OCI-LY3 (cell line): ENCODE results near the gene C4BPB.

ENCODE experiments used
- H2AFZ ChIP-seq: fragments of 200-600, 300-600 bp; shearing (Covaris generic); 2 replicates; pipeline ENCODE4 v1.6.0; 2014; ENCODE audit warnings: antibody characterized with exemption, low read depth, low read length
- H3K27ac ChIP-seq: fragments of 200-600, 300-600 bp; sonication (generic); 2 replicates; pipeline ENCODE4 v1.5.1; 2014; ENCODE audit warnings: mild to moderate bottlenecking, low read length, moderate library complexity, mixed read lengths
- H3K27me3 ChIP-seq: fragments of 200-600, 300-600 bp; sonication (generic); 2 replicates; pipeline ENCODE4 v1.6.1; 2014; ENCODE audit warnings: low read depth, low read length, mixed read lengths
- H3K36me3 ChIP-seq: fragments of 200-600, 300-600 bp; sonication (generic); replicated peaks from 2 replicates; pipeline ENCODE3; 2014; ENCODE audit warnings: low read depth, low read length, mixed read lengths
- H3K4me1 ChIP-seq: fragments of 300-600, 200-600 bp; sonication (generic); 2 replicates; pipeline ENCODE4 v1.6.1; 2014; ENCODE audit warnings: low read length, mixed read lengths
- H3K4me2 ChIP-seq: fragments of 200-600, 300-600 bp; sonication (generic); 2 replicates; pipeline ENCODE4 v1.6.1; 2014; ENCODE audit warnings: low read length, mixed read lengths
- H3K4me3 ChIP-seq: fragments of 300-600, 200-600 bp; sonication (generic); 2 replicates; pipeline ENCODE4 v1.5.1; 2014; ENCODE audit warnings: antibody characterized with exemption, mild to moderate bottlenecking, low read length, moderate library complexity
- H3K79me2 ChIP-seq: fragments of 300-600, 200-600 bp; shearing (Covaris generic); 2 replicates; pipeline ENCODE4 v1.6.1; 2014; ENCODE audit warnings: mild to moderate bottlenecking, low read length, mixed read lengths
- H3K9ac ChIP-seq: fragments of 300-600, 200-600 bp; shearing (Covaris generic); 2 replicates; pipeline ENCODE4 v1.6.0; 2014; ENCODE audit warnings: mild to moderate bottlenecking, low read length, moderate library complexity
- H3K9me3 ChIP-seq: fragments of 200-600, 300-600 bp; shearing (Covaris generic); 2 replicates; pipeline ENCODE4 v1.6.1; 2014; ENCODE audit warnings: low read length, mixed read lengths; ENCODE audit not compliant: insufficient read depth
- H4K20me1 ChIP-seq: fragments of 200-600, 300-600 bp; sonication (generic); 2 replicates; pipeline ENCODE4 v1.6.1; 2016; ENCODE audit warnings: low read length, mixed read lengths; ENCODE audit not compliant: insufficient read depth
- EZH2phosphoT487 ChIP-seq: fragments of 200-600 bp; shearing (Covaris generic); IDR thresholded peaks from 2 replicates; pipeline ENCODE4 v1.6.1; 2018; ENCODE audit warnings: antibody characterized with exemption, mixed run types, low read depth
- TF ChIP-seq, protein P1 (sequence below): fragments of 200-600, 300-600 bp; sonication (generic); IDR thresholded peaks from 2 replicates; pipeline ENCODE4 v1.5.1; 2014; ENCODE audit warnings: antibody characterized with exemption, low read length, low read depth

Gene C4BPB

DNA sequence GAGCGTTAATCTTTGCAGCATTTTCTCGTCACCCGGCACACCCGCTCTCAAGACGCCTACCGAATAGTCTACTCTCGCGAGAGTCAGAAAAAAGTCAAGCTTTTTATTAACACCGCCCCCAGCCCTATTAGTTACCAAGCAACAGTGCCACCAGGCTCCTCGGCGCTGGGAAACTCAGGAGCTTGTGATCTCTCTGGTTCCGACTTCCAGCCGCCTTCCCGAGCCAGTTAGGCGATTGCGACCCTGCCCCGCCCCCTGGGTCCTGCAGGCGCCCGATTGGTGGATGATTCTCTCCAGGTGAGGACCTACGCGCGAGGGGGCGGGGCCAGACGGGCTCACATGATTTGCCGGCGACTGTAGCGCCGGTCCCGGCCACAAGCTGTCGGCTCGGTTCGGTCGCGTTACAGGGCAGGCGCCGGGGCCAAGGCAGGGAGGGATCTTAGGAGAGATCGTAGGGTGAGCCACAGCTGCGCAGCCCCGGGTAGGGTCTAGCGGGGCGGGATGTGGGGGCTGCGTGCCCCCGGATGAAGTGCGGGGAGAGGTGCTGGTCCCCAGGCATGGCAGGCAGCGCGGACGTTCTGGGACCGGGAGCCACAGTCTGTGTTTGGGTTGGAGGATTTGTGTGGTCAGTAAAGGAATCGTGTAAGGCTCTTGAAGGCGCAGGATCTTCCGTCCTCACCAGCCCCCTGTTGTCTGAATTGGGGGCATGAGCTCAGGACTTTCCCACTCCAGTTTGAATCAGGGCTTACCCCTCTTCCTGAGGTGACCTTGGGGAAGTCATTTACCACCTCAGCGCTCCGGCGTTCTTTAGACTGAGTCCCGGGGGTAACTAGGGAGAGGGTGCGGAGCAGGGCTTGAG, 35.5 kb upstream of the C4BPB start, which contains the start of gene PFKFB2:
Gene PFKFB2, plus strand, starts transcription at position 365 of the 859 bp plus-strand sequence. CDS start 1,443 bp downstream, outside the sequence.
- Histone ChIP-seq H3K9me3 (no peaks in the 10 kb centered on the region), H2AFZ (peak within 1 kb of the TSS; percentile 95), H3K4me3 (peak within 1 kb of the TSS; percentile 87), H4K20me1 (0 out of 2 replicates have a peak, but pooled peaks cover 5% of the 10 kb centered on the region), H3K27me3 (no peaks in the 10 kb centered on the region), H3K4me2 (peak within 1 kb of the TSS; percentile 81), H3K36me3 (peaks cover 13% of the 10 kb centered on the region), H3K79me2 (peaks cover 22% of the 10 kb centered on the region), H3K4me1 (peaks cover 45% of the 10 kb centered on the region), H3K27ac (peak within 1 kb of the TSS; percentile 71), H3K9ac (peak within 1 kb of the TSS; percentile 71)
- TF ChIP-seq, protein P1, sequence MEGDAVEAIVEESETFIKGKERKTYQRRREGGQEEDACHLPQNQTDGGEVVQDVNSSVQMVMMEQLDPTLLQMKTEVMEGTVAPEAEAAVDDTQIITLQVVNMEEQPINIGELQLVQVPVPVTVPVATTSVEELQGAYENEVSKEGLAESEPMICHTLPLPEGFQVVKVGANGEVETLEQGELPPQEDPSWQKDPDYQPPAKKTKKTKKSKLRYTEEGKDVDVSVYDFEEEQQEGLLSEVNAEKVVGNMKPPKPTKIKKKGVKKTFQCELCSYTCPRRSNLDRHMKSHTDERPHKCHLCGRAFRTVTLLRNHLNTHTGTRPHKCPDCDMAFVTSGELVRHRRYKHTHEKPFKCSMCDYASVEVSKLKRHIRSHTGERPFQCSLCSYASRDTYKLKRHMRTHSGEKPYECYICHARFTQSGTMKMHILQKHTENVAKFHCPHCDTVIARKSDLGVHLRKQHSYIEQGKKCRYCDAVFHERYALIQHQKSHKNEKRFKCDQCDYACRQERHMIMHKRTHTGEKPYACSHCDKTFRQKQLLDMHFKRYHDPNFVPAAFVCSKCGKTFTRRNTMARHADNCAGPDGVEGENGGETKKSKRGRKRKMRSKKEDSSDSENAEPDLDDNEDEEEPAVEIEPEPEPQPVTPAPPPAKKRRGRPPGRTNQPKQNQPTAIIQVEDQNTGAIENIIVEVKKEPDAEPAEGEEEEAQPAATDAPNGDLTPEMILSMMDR = no peak
- TF ChIP-seq EZH2phosphoT487 = no peak

DNA sequence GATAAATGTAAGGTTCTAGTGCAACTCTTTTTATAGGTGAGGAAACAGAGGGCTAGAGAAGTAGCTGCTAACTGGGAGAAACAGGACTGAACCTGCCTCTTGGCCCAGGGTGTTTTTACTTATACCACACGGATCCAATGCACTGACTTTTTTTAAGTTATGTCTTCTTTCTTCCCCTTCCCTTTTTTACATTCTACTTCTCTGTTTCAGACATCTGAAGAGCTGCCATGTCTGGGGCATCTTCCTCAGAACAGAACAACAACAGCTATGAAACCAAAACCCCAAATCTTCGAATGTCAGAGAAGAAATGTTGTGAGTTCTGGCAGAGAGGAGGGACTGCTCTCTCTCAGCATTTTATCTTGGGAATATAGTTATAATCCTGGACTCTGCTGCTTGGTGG, 34.2 kb upstream of the C4BPB start:
- peaks cover 42% of the 10 kb centered on the region for H3K4me1 ChIP-seq
- H3K9me3 ChIP-seq = no peaks in the 10 kb centered on the region
- H3K27ac ChIP-seq = peak overlapping the region; percentile 71
- H3K9ac ChIP-seq = peak overlapping the region; percentile 21
- H3K4me3 ChIP-seq = peak overlapping the region; percentile 41
- H3K36me3 ChIP-seq = peaks cover 3% of the 10 kb centered on the region
- 0 out of 2 replicates have a peak, but pooled peaks cover 2% of the 10 kb centered on the region for H4K20me1 ChIP-seq
- TF ChIP-seq, protein P1 = no peak
- no peak for TF ChIP-seq EZH2phosphoT487
- H3K27me3 ChIP-seq = no peaks in the 10 kb centered on the region
- peaks cover 13% of the 10 kb centered on the region for H3K79me2 ChIP-seq
- peak overlapping the region; percentile 72 for H3K4me2 ChIP-seq
- H2AFZ ChIP-seq = peak overlapping the region; percentile 5; the same call in 1 of the 2 replicates

DNA sequence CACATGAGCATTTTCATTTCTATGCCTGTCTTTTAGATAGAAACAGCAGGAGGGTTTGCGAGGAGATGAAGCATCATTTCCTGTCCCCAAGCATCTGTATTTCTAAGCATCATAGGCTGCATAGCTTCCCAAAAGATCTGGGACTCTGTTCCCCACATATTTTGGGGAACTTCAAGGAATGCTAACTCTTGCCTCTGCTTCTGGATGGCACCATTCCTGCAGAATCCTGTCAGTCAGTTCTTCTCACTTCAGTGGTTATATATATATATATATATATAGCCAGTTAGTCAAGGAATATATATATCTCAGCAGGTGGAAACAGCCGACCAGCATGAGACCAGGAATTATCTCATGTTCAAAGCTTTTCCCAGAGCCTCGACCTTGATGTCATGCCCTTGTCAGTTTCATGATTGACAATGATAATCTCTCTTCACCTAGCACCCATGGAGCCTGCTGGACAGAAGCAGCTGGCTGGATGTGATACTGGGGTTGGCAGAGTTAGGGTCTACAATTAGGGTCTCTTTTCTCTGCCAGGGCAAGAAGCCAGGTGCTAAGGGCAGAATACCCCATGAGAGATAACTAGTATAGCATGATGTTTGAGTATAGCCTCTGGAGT, 33.2 kb upstream of the C4BPB start:
- Histone ChIP-seq H3K27me3 (no peaks in the 10 kb centered on the region), H3K9me3 (no peaks in the 10 kb centered on the region), H3K4me1 (peaks cover 39% of the 10 kb centered on the region), H3K79me2 (peaks cover 3% of the 10 kb centered on the region), H4K20me1 (no peaks in the 10 kb centered on the region), H2AFZ (no peak overlapping the region), H3K9ac (no peak overlapping the region), H3K27ac (no peak overlapping the region; the same call in 1 of the 2 replicates), H3K36me3 (peaks cover 3% of the 10 kb centered on the region), H3K4me2 (0 out of 2 replicates have a peak overlapping the region, but pooled peaks have one; percentile 72), H3K4me3 (no peak overlapping the region)
- TF ChIP-seq EZH2phosphoT487 = no peak
- TF ChIP-seq, protein P1 = no peak

DNA sequence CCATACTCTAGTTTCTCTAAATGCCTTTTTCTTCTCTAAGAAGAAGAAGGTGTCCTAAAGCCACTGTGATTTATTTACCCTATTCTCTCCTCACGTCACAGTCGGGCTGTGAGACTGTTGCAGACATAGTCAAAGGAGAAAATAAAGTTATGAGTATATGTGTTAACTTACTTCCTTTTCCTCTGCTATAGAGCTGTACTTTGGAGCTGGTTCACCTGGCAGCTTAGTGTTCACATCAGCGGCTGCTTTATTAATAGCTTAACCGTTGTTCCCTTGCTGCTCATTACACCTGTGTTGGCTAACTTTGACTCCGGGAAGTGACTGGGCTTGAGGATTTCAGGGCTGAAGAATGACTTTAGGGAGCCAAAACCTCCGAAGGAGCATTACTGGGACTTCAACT, 32.0 kb upstream of the C4BPB start:
- H3K4me2 ChIP-seq = peak overlapping the region; percentile 16; the same call in 1 of the 2 replicates
- no peak overlapping the region for H3K4me3 ChIP-seq
- H2AFZ ChIP-seq = no peak overlapping the region
- no peaks in the 10 kb centered on the region for H4K20me1 ChIP-seq
- H3K27ac ChIP-seq = no peak overlapping the region
- TF ChIP-seq, protein P1 = no peak
- TF ChIP-seq EZH2phosphoT487 = no peak
- peaks cover 32% of the 10 kb centered on the region for H3K4me1 ChIP-seq
- H3K9ac ChIP-seq = no peak overlapping the region
- H3K27me3 ChIP-seq = no peaks in the 10 kb centered on the region
- H3K9me3 ChIP-seq = no peaks in the 10 kb centered on the region
- H3K79me2 ChIP-seq = no peaks in the 10 kb centered on the region
- H3K36me3 ChIP-seq = peaks cover 3% of the 10 kb centered on the region
